Activated CD8-positive, alpha-beta memory T cell treated with anti-CD3 and anti-CD28 coated beads, Interleukin-2, amount 50 U/mL, for 1 hour (primary cell): ENCODE results near the gene NUP98.

Experiments used
- DNase-seq: peaks from one replicate; pipeline ENCODE4 v3.0.0-alpha.2; 2020; ENCODE audit errors: extremely low read depth

The NUP98 gene

GRCh38 chr11:3797329-3798090, at the start of gene NUP98:
Gene NUP98, minus strand, starts transcription at chr11:3797554. Its CDS starts 15,437 bp downstream, at chr11:3782117.
- peak; percentile 99 for DNase-seq

GRCh38 chr11:3845670-3846069, 48.3 kb upstream of the NUP98 start:
- no peak for DNase-seq

- DNase-seq = no peak
Measured at GRCh38 chr11:3845246-3845645, 47.9 kb upstream of the NUP98 start.

GRCh38 chr11:3843326-3843725, 46.0 kb upstream of the NUP98 start:
- DNase-seq = no peak

- DNase-seq = peak; percentile 87
Measured at GRCh38 chr11:3841426-3842350, 44.3 kb upstream of the NUP98 start.

GRCh38 chr11:3840870-3841425, 43.6 kb upstream of the NUP98 start, which contains the start of gene RHOG:
Gene RHOG, minus strand, starts transcription at chr11:3840959. Its CDS starts 12,821 bp downstream, at chr11:3828138.
- DNase-seq = no peak

- no peak for DNase-seq
Measured at GRCh38 chr11:3840004-3840869, 42.9 kb upstream of the NUP98 start.

GRCh38 chr11:3838504-3838903, 41.1 kb upstream of the NUP98 start:
- DNase-seq = no peak

GRCh38 chr11:3837793-3838192, 40.4 kb upstream of the NUP98 start:
- no peak for DNase-seq

GRCh38 chr11:3836903-3837302, 39.5 kb upstream of the NUP98 start:
- no peak for DNase-seq

- no peak for DNase-seq
Measured at GRCh38 chr11:3835751-3836150, 38.4 kb upstream of the NUP98 start.

GRCh38 chr11:3834664-3835461, 37.5 kb upstream of the NUP98 start:
- no peak for DNase-seq

GRCh38 chr11:3834349-3834663, 37.0 kb upstream of the NUP98 start:
- no peak for DNase-seq

- DNase-seq = no peak
Measured at GRCh38 chr11:3833449-3833848, 36.1 kb upstream of the NUP98 start.

GRCh38 chr11:3832816-3833215, 35.5 kb upstream of the NUP98 start:
- DNase-seq = no peak

- no peak for DNase-seq
Measured at GRCh38 chr11:3831378-3832239, 34.3 kb upstream of the NUP98 start.

GRCh38 chr11:3830730-3831129, 33.4 kb upstream of the NUP98 start:
- no peak for DNase-seq

- no peak for DNase-seq
Measured at GRCh38 chr11:3830088-3830487, 32.7 kb upstream of the NUP98 start.

- no peak for DNase-seq
Measured at GRCh38 chr11:3827434-3828186, 30.3 kb upstream of the NUP98 start.
